Neuronal stem cell (in vitro differentiated cells): ENCODE results near the gene EVL.

Experiments used
- DNase-seq: peaks from one replicate; pipeline ENCODE4 v3.0.0-alpha.2; 2013; ENCODE audit warnings: low spot score
- H2AFZ ChIP-seq: one replicate; pipeline ENCODE4 v1.6.1; 2013; ENCODE audit warnings: mild to moderate bottlenecking, low read length, inconsistent platforms
- H2AK5ac ChIP-seq: 2 replicates; pipeline ENCODE4 v1.6.1; 2013; ENCODE audit warnings: low read depth, mild to moderate bottlenecking, inconsistent platforms, low read length, moderate library complexity, mixed read lengths
- H2BK120ac ChIP-seq: 2 replicates; pipeline ENCODE4 v1.6.1; 2013; ENCODE audit warnings: low read depth, mild to moderate bottlenecking, inconsistent platforms, low read length, moderate library complexity, mixed read lengths
- H2BK12ac ChIP-seq: one replicate; pipeline ENCODE4 v1.6.1; 2013; ENCODE audit warnings: low read length, inconsistent platforms
- H2BK15ac ChIP-seq: 2 replicates; pipeline ENCODE4 v1.6.1; 2013; ENCODE audit warnings: mild to moderate bottlenecking, low read length, inconsistent platforms, mixed read lengths
- H2BK5ac ChIP-seq: one replicate; pipeline ENCODE4 v1.6.1; 2013; ENCODE audit warnings: inconsistent platforms, mild to moderate bottlenecking, low read length, moderate library complexity
- H3K14ac ChIP-seq: one replicate; pipeline ENCODE4 v1.6.1; 2013; ENCODE audit warnings: low read length, inconsistent platforms
- H3K18ac ChIP-seq: 2 replicates; pipeline ENCODE4 v1.6.1; 2013; ENCODE audit warnings: low read length, inconsistent platforms
- H3K23ac ChIP-seq: 2 replicates; pipeline ENCODE4 v1.6.1; 2013; ENCODE audit warnings: low read depth, mild to moderate bottlenecking, mixed read lengths, low read length, inconsistent platforms; ENCODE audit not compliant: poor library complexity
- H3K27ac ChIP-seq: replicated peaks from 3 replicates; pipeline ENCODE4 v1.5.1; 2013; ENCODE audit warnings: low read length, inconsistent platforms
- H3K27me3 ChIP-seq, 3 experiments: 2 replicates each; pipeline ENCODE4 v1.6.1; 2013; ENCODE audit warnings: low read length in 3 of 3, mild to moderate bottlenecking in 2 of 3, inconsistent platforms in 1 of 3, low read depth in 1 of 3, mixed read lengths in 1 of 3, moderate library complexity in 1 of 3; ENCODE audit not compliant: control insufficient read depth in 3 of 3, insufficient read depth in 3 of 3
- H3K36me3 ChIP-seq, 2 donors: replicated peaks in 1 of 2; 2 replicates each; pipeline ENCODE4 v1.6.1; 2013; ENCODE audit warnings: low read length in 2 of 2; ENCODE audit not compliant: control insufficient read depth in 2 of 2, insufficient read depth in 2 of 2
- H3K4ac ChIP-seq: 2 replicates; pipeline ENCODE4 v1.6.1; 2013; ENCODE audit warnings: inconsistent platforms, mild to moderate bottlenecking, low read length, moderate library complexity
- H3K4me1 ChIP-seq, 2 donors: 1 replicate in 1 of 2; 2 replicates in 1 of 2; pipeline ENCODE4 v1.6.1; 2013; ENCODE audit warnings: low read length in 2 of 2, low read depth in 1 of 2; ENCODE audit not compliant: control insufficient read depth in 2 of 2, insufficient read depth in 1 of 2
- H3K4me2 ChIP-seq: one replicate; pipeline ENCODE4 v1.6.1; 2013; ENCODE audit warnings: mild to moderate bottlenecking, low read length, inconsistent platforms; ENCODE audit not compliant: insufficient read depth, poor library complexity, severe bottlenecking
- H3K4me3 ChIP-seq, 2 donors: 2 replicates each; pipeline ENCODE4 v1.5.1; 2013; ENCODE audit warnings: low read length in 2 of 2, mild to moderate bottlenecking in 2 of 2, inconsistent platforms in 1 of 2, moderate library complexity in 1 of 2
- H3K79me1 ChIP-seq: one replicate; pipeline ENCODE4 v1.6.1; 2013; ENCODE audit warnings: low read depth, mild to moderate bottlenecking, inconsistent platforms, low read length, moderate library complexity
- H3K9ac ChIP-seq: one replicate; pipeline ENCODE4 v1.6.1; 2013; ENCODE audit warnings: mild to moderate bottlenecking, low read depth, low read length, inconsistent platforms; ENCODE audit not compliant: poor library complexity
- H3K9me3 ChIP-seq, 2 donors: replicated peaks in 1 of 2; 2 replicates each; pipeline versions ENCODE3 to v1.6.1; 2013; ENCODE audit warnings: low read length in 2 of 2, mild to moderate bottlenecking in 2 of 2, inconsistent platforms in 1 of 2, low read depth in 1 of 2, mixed read lengths in 1 of 2, moderate library complexity in 1 of 2; ENCODE audit not compliant: control insufficient read depth in 2 of 2, insufficient read depth in 1 of 2
- H4K8ac ChIP-seq: one replicate; pipeline ENCODE4 v1.6.1; 2013; ENCODE audit warnings: low read depth, mild to moderate bottlenecking, inconsistent platforms, low read length, moderate library complexity
- H4K91ac ChIP-seq: one replicate; pipeline ENCODE4 v1.6.1; 2013; ENCODE audit warnings: low read length, low read depth, mild to moderate bottlenecking, inconsistent platforms; ENCODE audit not compliant: poor library complexity
- WGBS, 2 donors: extraction: QIAGEN DNeasy Blood & Tissue Kit; methylation state at CpG; one replicate each; pipeline ENCODE4 v1.1.7; 2013; ENCODE audit warnings: missing lambda C conversion rate in 2 of 2, mixed read lengths in 1 of 2; ENCODE audit not compliant: insufficient read length in 2 of 2, insufficient replicate concordance in 1 of 2; ENCODE audit errors: extremely low coverage in 2 of 2; 5-methylcytosine and 5-hydroxymethylcytosine counted together

The EVL gene

GRCh38 chr14:100187247-100187833 is 122.1 kb downstream of the EVL start:
- no CpG with 5 or more reads among the region's 12 CpGs for WGBS, 2 donors

GRCh38 chr14:100188392-100189030 is 123.3 kb downstream of the EVL start:
- WGBS, 2 donors: no CpG with 5 or more reads among the region's 12 CpGs
- H3K14ac ChIP-seq: no peak overlapping the region
- H2BK120ac ChIP-seq: no peak overlapping the region
- H3K79me1 ChIP-seq: no peaks in the 10 kb centered on the region
- H4K8ac ChIP-seq: no peak overlapping the region
- no peak overlapping the region for H3K27ac ChIP-seq
- no peak overlapping the region for H2AFZ ChIP-seq
- H2AK5ac ChIP-seq: no peak overlapping the region
- H3K4me1 ChIP-seq: peaks cover 6 to 8% of the 10 kb centered on the region in 2 donors
- no peak overlapping the region for H3K23ac ChIP-seq
- no peak overlapping the region for H3K4ac ChIP-seq
- H3K27me3 ChIP-seq: no peaks in the 10 kb centered on the region
- H3K9ac ChIP-seq: no peak overlapping the region
- H3K4me2 ChIP-seq: no peak overlapping the region
- DNase-seq: no peak
- H2BK12ac ChIP-seq: no peak overlapping the region
- no peaks in the 10 kb centered on the region for H3K36me3 ChIP-seq
- H3K18ac ChIP-seq: no peak overlapping the region
- no peak overlapping the region for H2BK5ac ChIP-seq
- H3K9me3 ChIP-seq: no peaks in the 10 kb centered on the region
- no peak overlapping the region for H2BK15ac ChIP-seq
- no peak overlapping the region for H4K91ac ChIP-seq
- H3K4me3 ChIP-seq: no peak overlapping the region

More at GRCh38 chr14:100187247-100187833, 122.1 kb downstream of the EVL start:
- Histone ChIP-seq H3K27ac (no peak overlapping the region), H3K9me3 (no peaks in the 10 kb centered on the region), H2BK12ac (no peak overlapping the region), H3K79me1 (no peaks in the 10 kb centered on the region), H3K18ac (no peak overlapping the region), H3K4me3 (no peak overlapping the region), H4K8ac (no peak overlapping the region), H3K23ac (no peak overlapping the region), H3K14ac (no peak overlapping the region), H2AFZ (no peak overlapping the region), H2BK5ac (no peak overlapping the region), H3K4ac (no peak overlapping the region), H3K4me2 (no peak overlapping the region), H4K91ac (no peak overlapping the region), H2BK15ac (no peak overlapping the region), H3K27me3 (no peaks in the 10 kb centered on the region), H2AK5ac (no peak overlapping the region), H3K4me1 (peaks cover 0 to 2% of the 10 kb centered on the region in 2 donors), H3K36me3 (no peaks in the 10 kb centered on the region), H3K9ac (no peak overlapping the region), H2BK120ac (no peak overlapping the region)
- no peak for DNase-seq

GRCh38 chr14:100190126-100190525 is 124.9 kb downstream of the EVL start:
- H3K9me3 ChIP-seq: no peaks in the 10 kb centered on the region
- H4K91ac ChIP-seq: no peak overlapping the region

GRCh38 chr14:100191584-100192249 is 126.5 kb downstream of the EVL start:
- no peak overlapping the region for H3K27ac ChIP-seq
- no peak overlapping the region for H2BK15ac ChIP-seq
- no peak overlapping the region for H3K23ac ChIP-seq
- H3K18ac ChIP-seq: no peak overlapping the region
- no peak overlapping the region for H2BK5ac ChIP-seq
- H3K4me3 ChIP-seq: no peak overlapping the region
- no peak for DNase-seq
- no CpG with 5 or more reads among the region's 14 CpGs for WGBS, 2 donors
- no peak overlapping the region for H3K14ac ChIP-seq
- no peak overlapping the region for H3K4me2 ChIP-seq
- peaks cover 9 to 10% of the 10 kb centered on the region in 2 donors for H3K4me1 ChIP-seq
- no peak overlapping the region for H2AFZ ChIP-seq
- no peak overlapping the region for H3K4ac ChIP-seq
- H4K8ac ChIP-seq: no peak overlapping the region
- H3K79me1 ChIP-seq: no peaks in the 10 kb centered on the region
- H4K91ac ChIP-seq: no peak overlapping the region
- H2BK12ac ChIP-seq: no peak overlapping the region
- no peak overlapping the region for H3K9ac ChIP-seq
- H3K36me3 ChIP-seq: no peaks in the 10 kb centered on the region
- no peak overlapping the region for H2AK5ac ChIP-seq
- H3K9me3 ChIP-seq: no peaks in the 10 kb centered on the region
- H2BK120ac ChIP-seq: no peak overlapping the region
- no peaks in the 10 kb centered on the region for H3K27me3 ChIP-seq

More at GRCh38 chr14:100190126-100190525, 124.9 kb downstream of the EVL start:
- no peak overlapping the region for H2AFZ ChIP-seq
- no peak overlapping the region for H3K4ac ChIP-seq
- no peak for DNase-seq
- no peaks in the 10 kb centered on the region for H3K27me3 ChIP-seq
- H2BK120ac ChIP-seq: no peak overlapping the region
- H4K8ac ChIP-seq: no peak overlapping the region
- no peak overlapping the region for H2BK12ac ChIP-seq
- H2BK15ac ChIP-seq: no peak overlapping the region
- H2BK5ac ChIP-seq: no peak overlapping the region
- H3K23ac ChIP-seq: no peak overlapping the region
- peaks cover 9 to 10% of the 10 kb centered on the region in 2 donors for H3K4me1 ChIP-seq
- H3K4me2 ChIP-seq: no peak overlapping the region
- no peak overlapping the region for H2AK5ac ChIP-seq
- no CpG with 5 or more reads among the region's 1 CpG for WGBS, 2 donors
- no peak overlapping the region for H3K9ac ChIP-seq
- H3K27ac ChIP-seq: no peak overlapping the region
- no peak overlapping the region for H3K4me3 ChIP-seq
- no peaks in the 10 kb centered on the region for H3K36me3 ChIP-seq
- no peak overlapping the region for H3K18ac ChIP-seq
- no peaks in the 10 kb centered on the region for H3K79me1 ChIP-seq
- H3K14ac ChIP-seq: no peak overlapping the region
